BJ (cell line): ENCODE data around the gene CELF2. TPM values are rescaled to one million over a fixed set of nuclear protein-coding genes. Genes with fewer than 3 reads are reported as not detected.

Experiments
- CTCF ChIA-PET: fragments of 350-600 bp; formaldehyde crosslinking; extraction: SDS; loops from one replicate; lab custom pipeline; 2021; ENCODE audit warnings: antibody characterized with exemption, inconsistent platforms; lab: Yijun Ruan, JAX
- POLR2A ChIA-PET: fragments of 300-600 bp; sonication (Branson Sonifier 250); formaldehyde crosslinking; extraction: SDS; loops from one replicate; lab custom pipeline; 2021; ENCODE audit warnings: antibody characterized with exemption; lab: Charles Lee
- DNase-seq: peaks from one replicate; pipeline ENCODE4 v3.0.0-alpha.2; 2011; ENCODE audit warnings: low read depth
- H3K27me3 ChIP-seq: 2 replicates; pipeline ENCODE4 v1.6.0; 2011; ENCODE audit warnings: low read length; ENCODE audit not compliant: control insufficient read depth, insufficient read depth
- H3K36me3 ChIP-seq: 2 replicates; pipeline ENCODE4 v1.5.1; 2011; ENCODE audit warnings: low read length; ENCODE audit not compliant: control insufficient read depth, insufficient read depth
- H3K4me3 ChIP-seq: 2 replicates; pipeline ENCODE4 v1.5.1; 2011; ENCODE audit warnings: low read depth, mild to moderate bottlenecking, control low read depth, low read length
- CTCF ChIP-seq: IDR thresholded peaks from 2 replicates; pipeline ENCODE4 v1.5.1; 2011; ENCODE audit warnings: low read depth, mild to moderate bottlenecking, control low read depth, inconsistent platforms, low read length, moderate library complexity; ENCODE audit not compliant: insufficient read depth
- polyA plus RNA-seq: library from polyadenylated mRNA; depleted of rRNA; stranded (reverse); fragments of >200 nt; gene quantifications from 2 replicates; pipeline ENCODE4 v1.2.3, GENCODE V29; 2011

The CELF2 gene
- polyA plus RNA-seq, 1 experiment, result 8.8 TPM

- no peak for TF ChIP-seq CTCF
- Histone ChIP-seq H3K36me3 (no peaks in the 10 kb centered on the region), H3K27me3 (no peaks in the 10 kb centered on the region), H3K4me3 (no peak overlapping the region)
- ChIA-PET POLR2A (no interaction called here), CTCF (interaction anchor here (0.6 kb wide), 1 partner anchor 476 kb away, joined by 4 read pairs; no protein-coding TSS in a partner anchor)
- no peak for DNase-seq
These were observed 223.0 kb downstream of the CELF2 start for GRCh38 chr10:11240641-11241040.

- Histone ChIP-seq H3K27me3 (no peaks in the 10 kb centered on the region), H3K36me3 (no peaks in the 10 kb centered on the region), H3K4me3 (no peak overlapping the region)
- POLR2A ChIA-PET, result no interaction called here
- CTCF ChIA-PET, result interaction anchor here (1.4 kb wide), 1 partner anchor 16 kb away, joined by 3 read pairs; no protein-coding TSS in a partner anchor
- no peak for DNase-seq
- TF ChIP-seq CTCF, result no peak
These were observed 225.0 kb downstream of the CELF2 start for GRCh38 chr10:11242443-11243387.

- H3K27me3 ChIP-seq, result no peaks in the 10 kb centered on the region
- H3K36me3 ChIP-seq, result no peaks in the 10 kb centered on the region
- ChIA-PET CTCF (no interaction called here), POLR2A (no interaction called here)
- H3K4me3 ChIP-seq, result no peak overlapping the region
- DNase-seq, result peak; percentile 22
- TF ChIP-seq CTCF, result no peak
These were observed 226.0 kb downstream of the CELF2 start for GRCh38 chr10:11243425-11244222.

- TF ChIP-seq CTCF, result no peak
- Histone ChIP-seq H3K4me3 (no peak overlapping the region), H3K36me3 (no peaks in the 10 kb centered on the region), H3K27me3 (no peaks in the 10 kb centered on the region)
- POLR2A ChIA-PET, result no interaction called here
- CTCF ChIA-PET, result interaction anchor here (1.2 kb wide), 1 partner anchor 9 kb away, joined by 3 read pairs; no protein-coding TSS in a partner anchor
- no peak for DNase-seq
These were observed 227.4 kb downstream of the CELF2 start for GRCh38 chr10:11245095-11245479.

GRCh38 chr10:11245510-11245909, 227.8 kb downstream of the CELF2 start:
- DNase-seq, result no peak
- POLR2A ChIA-PET, result no interaction called here
- no peaks in the 10 kb centered on the region for H3K27me3 ChIP-seq
- CTCF ChIA-PET, result interaction anchor here (1.2 kb wide), 1 partner anchor 9 kb away, joined by 3 read pairs; no protein-coding TSS in a partner anchor
- H3K4me3 ChIP-seq, result no peak overlapping the region
- no peak for TF ChIP-seq CTCF
- H3K36me3 ChIP-seq, result no peaks in the 10 kb centered on the region
